Inflammatory macrophage (primary cell): ENCODE results near the gene ABCA2.
A peak's percentile ranks its signal among the peaks of the same experiment; 100 is the strongest.

ENCODE experiments used
- DNase-seq, 2 donors: peaks; one replicate each; pipeline ENCODE4 v3.0.0-alpha.2; 2020 to 2022
- total RNA-seq, 18 experiments: gene quantifications; one replicate each; lab custom pipeline; 2026; ENCODE audit warnings: mixed read lengths in 6 of 18, inconsistent platforms in 2 of 18; lab: John Stamatoyannopoulos, UW

Gene ABCA2, protein sequence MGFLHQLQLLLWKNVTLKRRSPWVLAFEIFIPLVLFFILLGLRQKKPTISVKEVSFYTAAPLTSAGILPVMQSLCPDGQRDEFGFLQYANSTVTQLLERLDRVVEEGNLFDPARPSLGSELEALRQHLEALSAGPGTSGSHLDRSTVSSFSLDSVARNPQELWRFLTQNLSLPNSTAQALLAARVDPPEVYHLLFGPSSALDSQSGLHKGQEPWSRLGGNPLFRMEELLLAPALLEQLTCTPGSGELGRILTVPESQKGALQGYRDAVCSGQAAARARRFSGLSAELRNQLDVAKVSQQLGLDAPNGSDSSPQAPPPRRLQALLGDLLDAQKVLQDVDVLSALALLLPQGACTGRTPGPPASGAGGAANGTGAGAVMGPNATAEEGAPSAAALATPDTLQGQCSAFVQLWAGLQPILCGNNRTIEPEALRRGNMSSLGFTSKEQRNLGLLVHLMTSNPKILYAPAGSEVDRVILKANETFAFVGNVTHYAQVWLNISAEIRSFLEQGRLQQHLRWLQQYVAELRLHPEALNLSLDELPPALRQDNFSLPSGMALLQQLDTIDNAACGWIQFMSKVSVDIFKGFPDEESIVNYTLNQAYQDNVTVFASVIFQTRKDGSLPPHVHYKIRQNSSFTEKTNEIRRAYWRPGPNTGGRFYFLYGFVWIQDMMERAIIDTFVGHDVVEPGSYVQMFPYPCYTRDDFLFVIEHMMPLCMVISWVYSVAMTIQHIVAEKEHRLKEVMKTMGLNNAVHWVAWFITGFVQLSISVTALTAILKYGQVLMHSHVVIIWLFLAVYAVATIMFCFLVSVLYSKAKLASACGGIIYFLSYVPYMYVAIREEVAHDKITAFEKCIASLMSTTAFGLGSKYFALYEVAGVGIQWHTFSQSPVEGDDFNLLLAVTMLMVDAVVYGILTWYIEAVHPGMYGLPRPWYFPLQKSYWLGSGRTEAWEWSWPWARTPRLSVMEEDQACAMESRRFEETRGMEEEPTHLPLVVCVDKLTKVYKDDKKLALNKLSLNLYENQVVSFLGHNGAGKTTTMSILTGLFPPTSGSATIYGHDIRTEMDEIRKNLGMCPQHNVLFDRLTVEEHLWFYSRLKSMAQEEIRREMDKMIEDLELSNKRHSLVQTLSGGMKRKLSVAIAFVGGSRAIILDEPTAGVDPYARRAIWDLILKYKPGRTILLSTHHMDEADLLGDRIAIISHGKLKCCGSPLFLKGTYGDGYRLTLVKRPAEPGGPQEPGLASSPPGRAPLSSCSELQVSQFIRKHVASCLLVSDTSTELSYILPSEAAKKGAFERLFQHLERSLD (N-terminal part only)
- total RNA-seq, result 15.7 to 39.5 (median 24.8) reads per million in 18 experiments

DNA sequence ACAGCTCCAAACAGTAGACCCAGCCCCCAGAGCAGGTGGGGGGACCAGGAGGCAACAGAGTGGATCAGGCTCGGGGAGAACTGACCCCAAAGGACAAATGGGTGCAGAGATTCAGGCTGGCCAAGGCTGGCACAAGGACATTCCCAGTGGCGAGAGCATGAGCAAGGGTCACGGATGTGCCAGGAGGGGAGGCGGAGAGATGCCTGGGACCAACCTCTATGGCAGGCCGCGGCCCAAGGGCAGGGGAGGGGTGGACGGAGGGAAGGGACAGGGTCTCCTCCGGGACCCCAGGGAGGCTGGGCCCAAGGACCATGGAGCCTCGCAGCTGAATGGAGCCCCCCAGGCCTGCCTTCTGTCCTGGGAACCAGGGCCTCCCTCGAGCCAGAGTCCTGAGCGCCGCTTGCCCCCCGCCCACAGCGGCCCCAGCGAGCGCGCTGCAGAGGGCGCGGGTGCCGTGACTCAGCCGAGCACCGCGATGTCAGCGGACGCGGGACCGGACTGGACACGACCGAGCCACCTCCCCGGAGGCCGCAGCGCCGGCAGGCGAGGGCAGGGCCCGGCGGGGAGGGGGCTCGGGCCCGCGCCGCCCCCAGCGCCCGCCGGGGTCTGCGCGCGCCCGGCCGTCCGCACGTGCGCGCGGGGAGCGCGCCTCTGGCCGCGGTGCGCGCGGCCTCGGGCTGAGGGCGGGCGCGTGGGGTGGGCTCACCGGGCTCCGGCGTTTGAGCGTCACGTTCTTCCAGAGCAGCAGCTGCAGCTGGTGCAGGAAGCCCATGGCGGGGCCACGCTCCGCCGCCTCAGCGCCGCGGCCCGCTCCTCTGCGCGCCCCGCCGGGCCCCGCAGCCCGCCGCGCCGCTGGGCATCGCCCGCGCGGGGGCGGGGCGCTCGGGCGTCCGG is at the start of gene ABCA2:
ABCA2 (minus strand) TSS at position 869 of the 894 bp plus-strand sequence; CDS start at position 772, 97 bp downstream.
- peak in 1 of 2 donors; percentile 38 for DNase-seq

DNA sequence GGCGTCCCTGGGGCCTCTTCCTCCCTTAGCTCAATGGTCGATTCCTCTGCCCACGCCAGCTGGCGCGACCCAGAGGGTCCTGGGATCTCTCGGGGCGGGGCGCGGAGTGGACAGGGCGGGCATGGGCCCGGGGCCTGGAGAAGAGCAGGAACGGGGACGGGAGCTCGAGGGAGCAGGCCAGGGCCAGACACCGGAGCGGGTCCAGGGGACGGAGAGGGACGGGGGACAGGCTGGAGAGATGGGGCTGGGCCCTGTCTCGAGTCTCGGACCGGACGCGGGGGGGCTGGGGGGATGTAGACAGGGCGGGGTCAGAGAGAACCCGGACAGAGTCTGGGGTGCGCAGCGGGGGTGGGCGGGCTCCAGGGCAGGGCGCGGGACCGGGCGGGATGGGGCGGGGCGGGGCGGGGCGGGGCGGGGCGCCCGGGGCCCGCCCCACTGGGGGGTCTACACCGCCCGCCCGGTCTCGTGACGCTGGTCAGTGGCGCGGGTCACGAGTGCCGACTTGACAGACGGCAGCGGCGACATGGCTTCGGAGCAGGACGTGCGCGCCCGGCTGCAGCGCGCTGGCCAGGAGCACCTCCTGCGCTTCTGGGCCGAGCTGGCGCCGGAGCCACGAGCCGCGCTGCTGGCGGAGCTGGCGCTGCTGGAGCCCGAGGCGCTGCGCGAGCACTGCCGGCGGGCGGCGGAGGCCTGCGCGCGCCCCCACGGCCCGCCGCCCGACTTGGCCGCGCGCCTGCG is 49.1 kb upstream of the ABCA2 start, which contains the start of gene UAP1L1:
UAP1L1 (plus strand) TSS at position 508 of the 738 bp plus-strand sequence; CDS start at position 524, 16 bp downstream.
- peak; percentile 78 to 93 for DNase-seq

DNA sequence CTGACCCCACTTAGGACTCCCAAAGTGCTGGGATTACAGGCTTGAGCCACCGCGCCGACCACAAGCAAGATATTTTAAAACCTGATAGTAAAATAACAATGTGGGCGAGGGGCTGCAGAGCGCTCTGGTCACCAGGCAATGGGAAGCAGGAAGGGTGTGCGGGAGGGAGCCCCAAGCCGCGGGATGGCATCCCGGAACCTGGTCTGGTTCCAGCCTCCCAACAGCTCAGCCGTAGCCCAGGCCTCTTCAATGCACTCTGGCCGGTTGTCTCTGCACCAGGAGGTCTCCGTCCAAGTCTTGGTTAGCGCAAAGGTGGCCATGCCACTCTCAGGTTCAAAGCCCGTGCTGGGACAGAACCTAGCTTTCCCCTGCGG is 48.6 kb upstream of the ABCA2 start:
- no peak for DNase-seq

DNA sequence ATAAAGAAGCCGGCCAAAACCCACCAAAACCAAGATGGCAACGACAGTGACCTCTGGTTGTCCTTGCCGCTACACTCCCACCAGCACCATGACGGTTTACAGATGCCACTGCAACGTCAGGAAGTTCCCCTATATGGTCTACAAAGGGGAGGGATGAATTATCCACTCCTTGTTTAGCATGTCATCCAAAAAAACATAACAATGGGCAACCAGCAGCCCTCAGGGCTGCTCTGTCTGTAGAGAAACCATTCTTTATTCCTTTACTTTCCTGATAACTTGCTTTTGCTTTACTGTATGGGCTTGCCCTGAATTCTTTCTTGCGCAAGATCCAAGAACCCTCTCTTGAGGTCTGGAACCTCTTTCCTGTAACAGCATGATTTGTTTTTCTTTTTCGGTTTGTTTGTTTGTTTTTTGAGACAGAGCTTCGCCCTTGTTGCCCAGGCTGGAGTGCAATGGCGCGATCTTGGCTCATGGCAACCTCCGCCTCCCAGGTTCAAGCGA is 47.3 kb upstream of the ABCA2 start:
- DNase-seq, result peak; percentile 64 to 67

DNA sequence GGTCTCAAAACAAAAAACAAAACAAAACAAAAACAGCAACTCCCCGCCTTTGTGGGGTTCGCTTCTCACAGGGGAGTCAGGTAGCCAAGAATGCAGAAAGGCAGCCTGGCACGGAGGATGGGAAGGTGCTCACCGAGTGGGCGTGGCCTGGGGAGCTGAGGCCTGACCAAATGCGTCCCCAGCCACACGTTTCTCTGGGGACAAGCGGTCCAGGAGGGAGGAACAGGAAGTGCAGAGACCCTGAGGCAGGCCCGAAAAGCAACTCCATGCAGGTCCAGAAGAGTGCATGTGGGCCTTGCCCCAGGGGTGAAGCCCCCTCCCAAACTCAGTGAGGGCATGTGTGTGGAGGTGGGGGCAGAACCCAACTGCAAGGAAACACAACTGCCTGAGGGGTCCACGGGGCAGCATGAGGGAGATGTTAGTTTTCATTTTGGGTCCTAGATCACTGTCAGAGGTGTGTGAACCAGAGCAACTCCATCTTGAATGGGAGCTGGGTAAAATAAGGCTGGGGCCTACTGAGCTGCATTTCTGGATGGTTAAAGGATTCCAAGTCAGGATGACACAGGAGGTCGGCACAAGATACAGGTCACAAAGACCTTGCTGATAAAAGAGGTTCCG is 46.7 kb upstream of the ABCA2 start:
- no peak for DNase-seq

DNA sequence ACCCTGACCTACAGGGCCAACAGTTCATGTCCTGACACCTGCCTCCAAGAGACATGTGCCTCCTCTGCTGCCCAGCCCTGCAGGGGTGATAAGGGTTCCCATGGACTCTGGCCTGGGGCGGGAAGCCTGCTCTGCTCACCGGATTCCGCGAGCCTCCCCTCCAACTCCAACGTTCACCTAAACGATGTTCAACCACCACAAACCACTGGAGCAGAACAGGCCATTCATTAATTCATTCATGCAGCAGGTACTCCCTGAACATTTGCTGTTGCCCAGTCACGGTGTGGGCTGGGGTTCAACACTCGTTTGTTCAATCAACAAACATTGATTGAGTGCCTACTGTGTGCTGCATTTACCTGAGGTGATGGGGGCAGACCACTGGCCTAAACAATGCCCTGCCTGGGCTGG is 46.0 kb upstream of the ABCA2 start:
- no peak for DNase-seq

DNA sequence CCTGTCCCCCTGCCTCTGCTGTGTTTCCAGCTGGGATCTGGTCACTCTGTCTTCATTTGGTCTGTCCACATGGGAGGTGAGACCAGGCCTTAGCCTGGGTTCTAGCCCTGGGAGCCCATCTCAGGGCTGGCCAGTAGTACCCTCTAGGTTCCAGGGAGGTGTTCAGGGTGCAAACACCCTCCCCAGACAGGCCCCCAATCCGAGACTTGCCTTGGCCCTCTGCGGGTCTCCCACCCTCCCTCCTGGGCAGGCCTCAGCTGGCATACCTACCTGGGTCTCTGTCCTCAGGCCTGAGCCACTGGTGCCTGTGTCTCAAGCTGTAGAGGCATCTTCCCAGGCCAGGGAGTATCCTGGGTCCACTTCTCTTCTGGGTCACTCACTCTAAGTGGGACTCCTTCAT is 43.2 kb upstream of the ABCA2 start:
- DNase-seq, result no peak

DNA sequence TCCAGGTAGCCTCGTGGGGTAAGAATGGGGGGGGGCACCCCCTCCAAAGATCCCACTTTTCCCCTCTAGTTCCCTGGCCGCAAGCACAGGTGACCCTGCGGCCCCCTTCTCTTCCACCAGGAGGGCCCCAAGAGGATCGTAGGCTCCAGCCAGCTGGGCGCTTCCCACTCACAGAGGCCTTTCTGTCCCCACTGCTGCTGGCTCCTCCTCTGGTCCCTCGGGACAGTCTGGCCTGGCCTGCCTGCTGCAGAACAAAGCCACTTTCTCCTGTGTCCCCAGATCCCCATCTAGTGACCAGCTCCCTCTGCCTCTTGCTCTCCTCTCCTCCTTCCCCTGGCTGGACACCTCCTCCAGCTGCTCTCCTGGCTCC is 42.9 kb upstream of the ABCA2 start:
- DNase-seq, result peak; percentile 25 to 56

DNA sequence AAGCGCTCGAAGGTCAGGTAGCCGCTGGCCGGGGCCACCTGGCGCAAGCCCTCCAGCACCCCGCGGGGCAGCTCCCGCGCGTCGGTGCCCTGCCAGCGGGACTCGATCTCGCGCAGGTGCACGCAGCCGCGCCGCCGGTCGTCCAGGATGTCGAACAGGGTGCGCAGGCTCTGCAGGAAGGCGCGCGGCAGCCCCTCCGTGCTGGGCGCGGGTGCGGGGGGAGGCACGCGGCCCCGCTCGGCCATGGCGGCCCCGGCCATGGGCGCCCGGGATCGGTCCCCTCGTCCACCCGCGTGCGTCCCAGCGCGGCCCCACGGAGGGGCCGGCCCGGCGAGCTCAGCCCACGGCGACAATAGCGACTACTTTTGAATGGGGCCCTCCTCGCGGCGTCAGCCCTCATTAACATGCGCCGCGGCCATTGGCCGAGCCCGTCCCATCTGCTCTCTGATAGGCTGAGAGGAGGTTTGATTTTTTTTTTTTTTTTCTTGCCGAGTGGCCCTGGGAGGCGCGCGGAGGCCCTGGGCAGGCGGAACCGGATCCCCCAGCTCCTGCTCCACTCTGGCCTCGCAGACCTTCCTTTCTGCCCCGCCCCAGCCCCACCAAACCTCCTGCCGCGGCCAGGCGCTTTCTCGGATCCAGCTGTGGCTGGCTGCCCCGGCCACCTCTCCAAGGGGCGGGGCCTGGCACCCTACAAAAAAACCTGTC is 42.3 kb upstream of the ABCA2 start, which contains the start of gene SAPCD2:
SAPCD2 (minus strand) TSS at position 357 of the 705 bp plus-strand sequence; CDS start at position 260, 97 bp downstream.
- peak; percentile 94 for DNase-seq

DNA sequence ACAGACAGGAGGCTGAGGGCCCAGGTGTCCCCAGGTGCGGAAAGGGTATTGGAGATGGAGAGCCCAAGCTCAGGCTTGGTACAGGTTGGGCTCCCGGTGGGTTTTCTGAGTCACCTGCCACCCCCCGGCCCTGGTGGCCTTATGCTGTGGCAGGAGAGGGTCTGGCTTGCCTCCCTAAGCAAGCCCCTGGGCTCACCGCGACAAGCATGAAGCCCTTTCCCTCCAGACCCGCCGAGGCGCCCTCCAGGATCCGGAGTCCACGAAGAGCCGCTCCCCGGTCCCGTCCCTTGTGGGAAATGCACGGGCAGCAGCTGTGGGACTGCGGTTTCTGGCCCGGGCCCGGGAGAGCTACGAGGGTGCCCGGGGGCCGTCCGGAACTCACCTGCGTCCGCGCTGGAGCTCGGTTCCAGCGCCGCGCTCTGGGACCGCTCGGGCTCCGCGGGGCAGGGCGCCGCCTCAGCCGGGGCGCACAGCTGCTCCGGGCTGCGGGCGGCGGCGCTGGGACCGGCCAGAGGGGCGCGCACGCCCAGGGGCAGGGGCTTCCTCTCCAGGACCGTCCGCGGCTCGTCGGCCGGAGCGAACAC is 41.6 kb upstream of the ABCA2 start:
- DNase-seq, result no peak

DNA sequence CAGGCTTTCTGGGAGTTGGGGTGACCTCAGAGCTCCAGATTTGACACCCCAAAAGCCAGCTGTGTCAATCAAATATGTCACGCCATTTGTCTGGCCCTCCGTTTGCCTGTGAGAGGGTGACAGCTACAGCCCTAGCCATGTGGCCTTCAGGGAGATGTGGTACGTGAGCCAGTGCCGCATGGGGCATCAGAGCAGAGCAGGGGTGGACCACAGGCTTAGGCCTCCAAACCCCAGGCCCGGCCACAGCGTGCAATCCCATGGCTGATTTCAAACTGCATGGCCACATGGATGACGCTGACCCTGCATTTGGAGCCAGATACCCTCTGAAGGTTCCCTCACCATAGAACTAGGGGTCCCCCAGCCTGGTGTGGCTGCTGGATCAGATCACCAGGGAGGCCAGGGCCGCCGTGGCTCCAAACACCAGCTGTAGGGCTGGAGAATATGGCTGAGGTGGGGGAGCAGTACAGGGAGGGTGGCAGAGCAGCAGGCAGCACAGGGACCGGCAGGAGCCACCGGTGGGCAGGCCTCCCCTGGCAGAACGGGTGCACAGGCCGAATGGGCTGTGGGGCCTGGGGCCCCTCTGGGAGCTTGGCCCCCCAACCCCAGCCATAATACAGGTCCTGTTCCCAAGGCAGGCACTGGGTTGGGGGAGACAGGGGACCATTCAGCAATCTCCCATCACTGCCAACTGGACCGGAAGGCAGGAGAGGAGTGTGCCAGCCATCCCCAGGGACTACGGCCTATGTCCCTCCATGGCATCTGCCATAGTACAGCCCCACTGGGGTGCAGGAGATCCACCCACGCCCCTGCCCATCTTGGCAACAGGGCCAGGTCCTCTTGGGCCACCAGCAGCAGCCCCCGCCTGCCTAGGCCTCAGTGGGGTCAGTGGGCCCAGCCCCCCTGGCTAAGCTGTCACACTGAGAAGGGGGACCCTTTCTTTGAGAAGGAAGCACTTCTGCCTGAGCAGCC is 40.8 kb upstream of the ABCA2 start:
- DNase-seq, result no peak

DNA sequence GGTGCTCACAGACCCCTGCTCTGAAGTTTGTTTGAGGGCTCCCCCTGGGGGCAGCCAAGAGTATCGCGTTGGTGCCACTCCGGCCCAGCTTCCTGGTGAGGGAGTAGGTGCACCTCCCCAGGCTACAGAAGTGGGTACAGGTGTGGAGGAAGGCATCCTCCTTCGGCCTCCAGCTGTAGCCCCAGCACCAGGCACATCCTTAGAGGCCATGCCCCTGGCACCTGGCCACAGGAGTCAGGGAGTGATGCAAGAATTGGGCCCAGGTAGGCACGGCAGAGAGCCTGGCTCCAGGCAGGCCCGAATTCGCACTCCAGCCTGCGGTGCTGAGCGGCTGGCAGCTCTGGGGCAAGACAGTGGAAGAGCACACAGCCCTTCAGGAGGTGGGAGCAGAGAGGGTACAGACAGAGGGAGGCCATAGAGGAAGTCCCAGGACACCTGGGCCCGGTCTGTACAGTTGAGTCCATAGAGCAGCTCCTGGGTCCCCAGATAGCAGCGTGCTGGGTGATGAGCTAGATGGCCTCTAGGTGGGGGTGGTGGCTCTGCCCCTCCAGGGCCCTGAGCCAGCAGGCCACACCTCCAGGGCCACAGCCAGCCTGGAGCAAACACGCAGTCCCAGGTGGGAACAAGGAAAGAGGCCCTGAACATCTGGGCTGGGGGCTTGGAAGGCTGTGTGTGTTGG is 40.0 kb upstream of the ABCA2 start:
- DNase-seq, result peak; percentile 81 to 82

DNA sequence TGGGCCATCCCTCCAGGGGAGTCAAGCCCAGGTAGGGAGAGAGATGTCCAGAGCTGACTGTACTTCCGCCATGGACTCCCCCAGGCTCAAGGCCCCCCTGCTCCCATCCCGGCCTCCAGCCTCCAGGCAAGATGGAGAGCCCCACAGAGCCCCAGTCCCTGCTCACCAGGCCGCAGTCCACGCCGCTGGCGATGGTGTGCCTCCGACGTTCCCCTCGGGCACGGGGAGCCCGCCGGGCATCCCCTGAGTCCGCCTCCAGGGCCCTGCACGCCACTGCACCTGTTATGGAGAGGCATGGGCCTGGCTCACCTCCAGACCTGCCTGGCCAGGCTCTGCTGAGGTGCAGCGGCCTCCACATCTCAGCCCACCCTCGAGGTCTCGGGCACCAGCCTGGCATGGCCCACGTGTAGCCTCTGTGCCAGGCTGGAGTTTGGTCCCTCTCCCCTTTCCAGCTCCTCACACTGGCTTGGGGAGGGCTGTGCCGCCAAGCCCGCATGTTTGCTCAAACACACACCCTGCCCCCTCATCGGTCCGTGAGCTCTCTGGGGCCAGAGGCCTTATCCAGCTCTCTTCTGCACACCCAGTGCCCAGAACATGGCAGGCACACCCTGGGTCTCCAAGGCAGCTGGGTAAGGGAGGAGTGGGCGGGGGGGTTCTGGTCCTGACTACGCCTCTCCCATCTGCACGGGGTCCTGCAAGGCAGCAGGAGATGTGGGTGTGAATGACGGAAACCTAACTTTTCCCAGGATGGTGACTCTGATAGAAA is 38.2 kb upstream of the ABCA2 start:
- DNase-seq, result no peak

DNA sequence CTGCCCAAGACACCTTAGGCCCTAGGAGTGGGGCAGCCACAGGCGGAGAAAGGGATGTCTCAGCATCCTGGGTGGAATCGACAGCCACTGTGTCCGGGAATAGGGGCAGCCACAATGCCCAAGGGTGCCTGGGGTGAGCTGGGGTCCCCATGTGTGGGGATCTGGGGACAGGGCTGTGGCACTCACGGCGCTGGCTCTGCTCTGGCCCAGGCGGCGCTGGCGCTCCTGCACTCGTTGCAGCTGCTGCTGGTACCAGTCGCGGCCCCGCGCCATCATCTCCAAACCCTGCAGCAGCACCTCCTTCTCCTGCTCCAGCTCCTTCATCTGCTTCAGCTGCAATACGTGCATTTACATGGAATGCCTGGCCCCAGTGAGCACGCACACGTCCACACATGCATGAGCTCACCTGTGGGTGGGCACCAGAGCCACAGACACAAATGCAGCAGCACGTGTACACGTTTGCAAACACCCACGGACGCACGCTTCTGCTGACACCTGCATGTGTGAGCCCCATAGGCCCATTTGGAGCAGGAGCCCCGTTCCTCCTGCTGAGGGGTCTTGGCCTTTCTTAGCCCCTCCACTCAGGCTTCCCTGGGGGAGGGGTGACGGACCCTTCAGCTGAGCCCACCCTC is 37.4 kb upstream of the ABCA2 start:
- no peak for DNase-seq

DNA sequence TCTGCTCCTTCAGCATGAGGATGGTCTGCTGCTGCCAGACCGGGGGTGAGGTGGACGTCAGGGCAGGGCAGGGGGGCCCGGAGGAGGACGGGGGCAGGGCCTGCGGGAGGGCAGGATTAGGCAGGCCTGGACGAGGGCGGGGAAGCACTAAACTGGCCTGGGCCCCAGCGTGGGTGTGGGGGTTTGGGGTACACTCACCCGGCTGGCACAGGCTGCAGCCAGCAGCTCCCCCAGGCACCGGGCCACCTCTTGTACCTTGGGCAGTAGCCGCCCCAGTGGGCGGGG is 36.8 kb upstream of the ABCA2 start:
- no peak for DNase-seq
